ENCODE data around the gene DCHS2.

DCHS2 gene

GRCh38 chr4:154441124-154441523 lies 50.5 kb downstream of the DCHS2 start:
- DNase-seq, result no peak

GRCh38 chr4:154439224-154439623 lies 52.4 kb downstream of the DCHS2 start:
- no peak for DNase-seq

DNA sequence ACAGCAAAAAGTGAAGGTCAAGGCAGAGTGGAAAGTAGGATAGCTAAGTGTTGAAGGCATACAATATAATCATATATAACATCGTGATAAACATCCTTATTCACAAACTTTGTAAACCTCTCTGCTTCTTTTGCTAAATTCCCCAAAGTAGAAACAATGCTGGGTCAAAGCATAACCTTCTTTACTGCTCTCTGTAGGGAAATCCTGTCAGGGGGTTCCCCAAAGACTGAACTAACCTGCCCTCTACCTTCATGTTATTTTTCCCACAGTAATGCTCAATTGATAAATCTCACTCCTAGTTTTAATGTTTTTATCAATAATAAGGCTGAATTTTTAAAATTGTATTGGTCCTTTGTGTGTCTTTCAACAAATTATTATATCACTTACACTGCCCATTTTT lies 55.7 kb downstream of the DCHS2 start:
- no peak for DNase-seq

GRCh38 chr4:154433543-154433942 lies 58.1 kb downstream of the DCHS2 start:
- no peak for DNase-seq

DNA sequence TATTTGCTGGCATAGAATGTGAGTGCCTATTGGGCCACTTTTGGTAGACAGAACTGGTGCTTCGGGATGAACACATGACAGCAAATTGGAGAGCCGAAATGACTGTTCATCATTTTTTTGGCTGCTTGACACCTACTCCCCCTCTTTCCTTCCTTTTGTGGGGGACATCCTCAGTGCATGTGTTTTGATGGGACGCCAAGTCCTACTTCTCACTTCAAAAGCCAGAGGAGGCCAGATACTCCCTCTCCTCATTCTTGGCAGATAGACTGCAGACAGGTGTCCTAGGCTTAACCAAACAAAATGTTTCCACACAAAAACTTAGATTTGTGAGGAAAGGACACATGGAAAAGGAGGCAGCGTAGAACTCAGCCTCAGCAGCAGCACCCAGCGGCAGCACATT lies 62.4 kb downstream of the DCHS2 start:
- no peak for DNase-seq

- no peak for DNase-seq
These were observed 64.5 kb downstream of the DCHS2 start for GRCh38 chr4:154427149-154427548.

- DNase-seq, result no peak
These were observed 66.1 kb downstream of the DCHS2 start for GRCh38 chr4:154425514-154425913.

- no peak for DNase-seq
These were observed 66.7 kb downstream of the DCHS2 start for GRCh38 chr4:154424810-154425484.

DNA sequence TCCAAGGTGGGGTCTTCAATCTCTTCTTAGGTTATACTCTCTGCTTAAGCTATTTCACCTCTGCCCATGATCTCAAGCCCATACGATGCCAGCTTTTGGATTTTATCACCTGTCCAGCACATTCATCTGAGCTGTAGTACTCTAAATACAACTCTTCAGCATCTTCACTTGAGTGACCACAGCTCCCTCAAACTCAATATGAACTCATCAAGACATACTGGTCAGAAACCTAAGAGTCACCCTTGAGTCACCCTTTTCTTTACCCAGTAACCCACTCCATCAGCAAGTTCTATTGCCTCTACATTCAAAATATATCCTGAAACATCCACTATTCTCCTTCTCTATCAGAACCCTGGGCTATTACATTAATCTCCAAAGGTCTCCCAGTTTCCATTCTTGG lies 69.4 kb downstream of the DCHS2 start:
- DNase-seq, result no peak

DNA sequence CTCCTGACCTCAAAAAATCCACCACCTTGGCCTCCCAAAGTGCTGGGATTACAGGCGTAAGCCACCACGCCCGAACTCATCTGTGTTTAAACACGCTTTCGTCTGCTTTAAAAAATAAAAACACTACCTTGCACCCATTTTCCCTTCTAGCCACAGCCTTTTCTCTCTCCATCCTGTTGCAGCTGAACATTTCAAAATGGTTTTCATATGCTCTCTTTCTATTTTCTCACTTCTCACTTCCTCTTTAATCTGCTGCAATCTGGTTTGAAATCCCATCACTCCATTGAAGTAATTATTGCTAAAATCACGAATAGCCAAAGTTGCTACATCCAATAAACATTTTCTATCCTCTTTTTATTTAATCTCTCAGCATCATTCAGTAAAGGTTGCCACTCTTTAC lies 70.0 kb downstream of the DCHS2 start:
- no peak for DNase-seq

DNA sequence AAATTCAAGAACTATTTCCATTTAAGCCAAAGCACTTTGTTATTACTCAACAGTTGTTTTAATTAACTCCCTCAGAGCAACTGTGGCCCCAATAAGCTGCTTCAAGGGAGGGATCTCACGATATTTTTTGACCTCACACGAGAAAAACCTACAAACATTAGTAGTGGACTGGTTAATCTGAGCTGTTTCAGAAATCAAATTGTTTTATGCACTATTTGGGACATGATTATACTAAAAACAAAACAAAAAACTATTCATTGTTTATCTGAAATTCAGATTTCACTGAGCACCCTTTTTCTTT lies 74.3 kb downstream of the DCHS2 start:
- no peak for DNase-seq

GRCh38 chr4:154416190-154416547 lies 75.4 kb downstream of the DCHS2 start:
- DNase-seq, result no peak

GRCh38 chr4:154415313-154415712 lies 76.3 kb downstream of the DCHS2 start:
- DNase-seq, result no peak

- DNase-seq, result no peak
These were observed 76.8 kb downstream of the DCHS2 start for GRCh38 chr4:154414796-154415195.

- DNase-seq, result no peak
These were observed 77.2 kb downstream of the DCHS2 start for GRCh38 chr4:154414371-154414770.

- no peak for DNase-seq
These were observed 84.2 kb downstream of the DCHS2 start for GRCh38 chr4:154407443-154407842.

DNA sequence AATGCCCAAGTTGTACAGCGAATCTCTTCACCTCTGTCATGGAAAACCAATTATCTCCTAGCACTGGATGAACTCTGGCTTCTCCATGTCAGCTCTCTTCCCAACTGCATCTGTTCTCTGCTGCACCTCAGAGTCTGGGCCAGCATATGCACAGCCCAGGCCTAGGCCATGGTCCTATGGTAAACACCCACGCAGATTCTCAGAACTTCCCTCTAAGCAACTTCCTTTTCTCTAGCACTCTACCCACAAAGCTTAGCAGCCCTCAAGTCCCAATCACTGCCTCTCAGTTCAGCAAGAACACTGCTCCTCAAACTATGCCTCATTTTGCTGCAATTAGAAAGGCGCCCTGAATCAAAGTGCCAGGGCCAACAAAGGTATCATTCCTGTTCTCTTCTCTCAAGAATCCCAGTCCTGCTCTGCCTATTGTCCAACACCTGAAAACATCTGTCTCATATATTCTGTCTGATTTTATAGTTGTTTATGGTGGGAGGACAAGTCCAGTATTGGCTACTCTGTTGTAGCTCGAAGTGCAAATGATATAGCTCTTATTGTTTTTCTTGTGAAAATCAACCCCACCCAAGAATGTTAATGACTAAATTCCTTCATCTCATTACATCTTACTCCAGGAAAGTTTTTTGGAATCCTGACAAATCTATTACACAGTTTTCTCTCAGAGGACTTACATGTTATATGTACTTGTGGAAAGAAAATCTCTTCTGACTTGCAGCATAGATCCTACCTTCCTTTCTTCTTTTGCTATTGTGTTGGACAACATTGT lies 85.4 kb downstream of the DCHS2 start:
- peak in 1 of 5 experiments; percentile 1 for DNase-seq

GRCh38 chr4:154399259-154399974 lies 92.2 kb downstream of the DCHS2 start:
- DNase-seq, result no peak

DNA sequence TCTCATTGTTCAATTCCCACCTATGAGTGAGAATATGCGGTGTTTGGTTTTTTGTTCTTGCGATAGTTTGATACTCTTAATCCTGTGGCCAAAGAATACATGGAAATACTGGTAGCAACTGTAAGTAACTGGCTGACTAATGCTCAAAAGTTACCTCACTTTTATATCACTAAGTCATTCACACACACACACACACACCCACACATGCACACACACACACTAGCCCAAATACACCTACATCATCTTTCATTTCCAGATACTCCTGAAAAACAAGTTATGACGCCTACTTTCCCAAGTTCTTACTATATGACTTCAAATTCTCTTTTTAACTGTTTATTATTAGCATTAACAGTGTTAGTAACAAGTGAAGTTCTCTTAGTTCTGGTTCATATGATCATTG lies 101.3 kb downstream of the DCHS2 start:
- DNase-seq, result no peak

GRCh38 chr4:154389148-154389547 lies 102.5 kb downstream of the DCHS2 start:
- no peak for DNase-seq

DNA sequence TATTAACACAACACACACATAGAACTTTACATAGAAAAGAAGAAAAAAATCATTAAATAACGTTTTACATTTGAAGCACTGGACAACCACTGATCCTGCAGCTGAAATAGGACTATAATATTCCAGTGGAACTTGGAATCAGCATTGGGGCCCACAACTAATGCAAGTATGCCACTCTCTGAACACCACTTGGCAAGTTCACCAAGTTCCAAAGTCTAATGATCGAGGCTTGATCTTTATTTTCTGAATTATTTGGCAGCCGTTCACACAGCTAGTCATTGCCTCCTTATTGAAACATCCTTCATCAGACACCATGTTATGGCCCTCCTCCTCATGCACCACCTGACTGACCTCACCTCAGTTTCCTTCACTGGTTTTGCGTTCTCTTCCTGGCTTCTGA lies 107.6 kb downstream of the DCHS2 start:
- no peak for DNase-seq

- no peak for DNase-seq
These were observed 115.1 kb downstream of the DCHS2 start for GRCh38 chr4:154376486-154376885.

- no peak for DNase-seq
These were observed 123.5 kb downstream of the DCHS2 start for GRCh38 chr4:154368060-154368459.

DNA sequence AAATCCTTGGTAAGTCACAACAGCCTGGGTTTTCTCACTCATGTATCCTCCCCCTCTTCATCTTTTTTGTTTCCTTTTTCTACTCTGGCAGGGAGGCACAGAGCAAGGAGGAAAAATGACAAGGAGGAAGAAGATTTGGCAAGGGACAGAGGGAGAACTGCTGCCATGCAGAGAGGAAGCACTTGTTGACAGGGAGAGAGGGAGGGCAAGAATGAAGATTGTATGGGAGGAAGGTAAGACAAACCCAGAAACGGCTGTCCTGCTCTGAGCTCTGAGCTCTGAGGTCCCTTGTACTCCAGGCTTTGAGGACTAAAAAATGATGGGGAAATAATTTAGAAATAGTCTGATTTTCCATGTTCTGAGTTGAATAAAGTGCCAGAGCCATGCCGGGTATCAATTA lies 123.9 kb downstream of the DCHS2 start:
- no peak for DNase-seq
